ENCODE results near the gene TMEM109.

The TMEM109 gene

DNA sequence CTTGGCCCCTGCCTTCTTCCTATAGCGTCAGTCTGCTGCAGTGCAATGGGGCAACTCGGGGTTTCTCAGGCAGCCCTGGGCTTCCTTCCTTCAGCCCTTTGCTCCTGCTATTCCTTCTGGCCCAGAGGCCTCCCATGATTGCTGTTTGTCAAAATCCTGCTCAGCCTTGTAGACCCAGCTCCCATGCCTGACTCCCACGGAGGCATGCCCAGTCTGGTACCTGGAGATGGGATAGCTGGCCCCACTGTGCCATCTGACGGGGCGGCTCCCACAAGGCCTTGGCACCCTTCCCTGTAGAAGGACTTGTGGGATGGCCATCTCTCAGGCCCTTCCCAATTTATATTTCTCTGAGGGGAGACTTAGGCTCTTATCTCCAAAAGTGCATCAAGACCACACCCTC lies 56.9 kb downstream of the TMEM109 start:
- TF ChIP-seq EZH2phosphoT487 (IDR thresholded peaks at IDR 0.05; ENCODE audit: borderline replicate concordance) = no peak
- TF ChIP-seq, protein P1, sequence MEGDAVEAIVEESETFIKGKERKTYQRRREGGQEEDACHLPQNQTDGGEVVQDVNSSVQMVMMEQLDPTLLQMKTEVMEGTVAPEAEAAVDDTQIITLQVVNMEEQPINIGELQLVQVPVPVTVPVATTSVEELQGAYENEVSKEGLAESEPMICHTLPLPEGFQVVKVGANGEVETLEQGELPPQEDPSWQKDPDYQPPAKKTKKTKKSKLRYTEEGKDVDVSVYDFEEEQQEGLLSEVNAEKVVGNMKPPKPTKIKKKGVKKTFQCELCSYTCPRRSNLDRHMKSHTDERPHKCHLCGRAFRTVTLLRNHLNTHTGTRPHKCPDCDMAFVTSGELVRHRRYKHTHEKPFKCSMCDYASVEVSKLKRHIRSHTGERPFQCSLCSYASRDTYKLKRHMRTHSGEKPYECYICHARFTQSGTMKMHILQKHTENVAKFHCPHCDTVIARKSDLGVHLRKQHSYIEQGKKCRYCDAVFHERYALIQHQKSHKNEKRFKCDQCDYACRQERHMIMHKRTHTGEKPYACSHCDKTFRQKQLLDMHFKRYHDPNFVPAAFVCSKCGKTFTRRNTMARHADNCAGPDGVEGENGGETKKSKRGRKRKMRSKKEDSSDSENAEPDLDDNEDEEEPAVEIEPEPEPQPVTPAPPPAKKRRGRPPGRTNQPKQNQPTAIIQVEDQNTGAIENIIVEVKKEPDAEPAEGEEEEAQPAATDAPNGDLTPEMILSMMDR (conservative IDR thresholded peaks at IDR 0.05; ENCODE audit: low read length) = no peak
- peaks cover 37% of the 10 kb centered on the region for H3K4me1 ChIP-seq (ENCODE audit: insufficient read depth, low read length, poor library complexity, severe bottlenecking)
- H3K9me3 ChIP-seq (ENCODE audit: insufficient read depth, low read depth, low read length) = no peaks in the 10 kb centered on the region
- no peaks in the 10 kb centered on the region for H4K20me1 ChIP-seq (ENCODE audit: insufficient read depth, low read length, poor library complexity, severe bottlenecking)
- no peaks in the 10 kb centered on the region for H3K27me3 ChIP-seq (ENCODE audit: insufficient read depth, low read length, poor library complexity, severe bottlenecking)
- peak overlapping the region; percentile 82 for H3K9ac ChIP-seq (ENCODE audit: low read depth, low read length, poor library complexity, severe bottlenecking)
- no peaks in the 10 kb centered on the region for H3K9me2 ChIP-seq (replicated peaks; ENCODE audit: low read depth, low read length)
- H3K36me3 ChIP-seq (ENCODE audit: insufficient read depth, low read length) = no peaks in the 10 kb centered on the region
- H3K4me2 ChIP-seq (ENCODE audit: low read depth, low read length, poor library complexity, severe bottlenecking) = peak overlapping the region; percentile 97
- peak overlapping the region; percentile 74 for H2AFZ ChIP-seq (ENCODE audit: low read length)
- peaks cover 18% of the 10 kb centered on the region; the same call in 1 of the 2 replicates for H3K79me2 ChIP-seq (ENCODE audit: insufficient read depth, low read length)
- H3K4me3 ChIP-seq (ENCODE audit: low read length, poor library complexity, severe bottlenecking) = peak overlapping the region; percentile 76
- no peaks in the 10 kb centered on the region for H3F3A ChIP-seq (ENCODE audit: low read depth)

DNA sequence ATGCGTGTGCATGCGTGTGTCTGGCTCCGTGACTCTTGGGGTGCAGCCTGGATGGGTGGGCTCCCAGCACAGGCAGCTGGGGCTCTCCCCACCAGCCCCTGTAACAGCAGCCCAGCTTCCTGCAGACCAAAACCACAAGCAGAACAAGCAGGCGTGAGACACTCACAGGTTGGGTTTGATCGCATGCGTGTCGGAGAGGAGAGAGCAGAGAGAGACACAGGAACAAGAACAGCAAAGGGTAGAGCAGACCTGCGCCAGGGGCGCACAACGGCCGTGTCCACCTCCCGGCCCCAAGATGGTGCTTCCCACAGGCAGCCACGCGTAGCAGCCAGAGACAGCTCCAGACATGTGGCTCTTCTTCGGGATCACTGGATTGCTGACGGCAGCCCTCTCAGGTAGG lies 57.6 kb downstream of the TMEM109 start, which contains the start of gene CD6:
CD6 (plus strand) TSS at position 161 of the 400 bp plus-strand sequence; CDS start at position 347, 186 bp downstream.
- Histone ChIP-seq H2AFZ (ENCODE audit: low read length) (peak within 1 kb of the TSS; percentile 74), H3K4me3 (ENCODE audit: low read length, poor library complexity, severe bottlenecking) (peak within 1 kb of the TSS; percentile 76), H3K4me1 (ENCODE audit: insufficient read depth, low read length, poor library complexity, severe bottlenecking) (peaks cover 40% of the 10 kb centered on the region), H3K36me3 (ENCODE audit: insufficient read depth, low read length) (no peaks in the 10 kb centered on the region), H3F3A (ENCODE audit: low read depth) (no peaks in the 10 kb centered on the region), H4K20me1 (ENCODE audit: insufficient read depth, low read length, poor library complexity, severe bottlenecking) (no peaks in the 10 kb centered on the region), H3K9me2 (replicated peaks; ENCODE audit: low read depth, low read length) (no peaks in the 10 kb centered on the region), H3K9me3 (ENCODE audit: insufficient read depth, low read depth, low read length) (no peaks in the 10 kb centered on the region), H3K27me3 (ENCODE audit: insufficient read depth, low read length, poor library complexity, severe bottlenecking) (no peaks in the 10 kb centered on the region), H3K79me2 (ENCODE audit: insufficient read depth, low read length) (peaks cover 18% of the 10 kb centered on the region; the same call in 1 of the 2 replicates), H3K4me2 (ENCODE audit: low read depth, low read length, poor library complexity, severe bottlenecking) (peak within 1 kb of the TSS; percentile 97), H3K9ac (ENCODE audit: low read depth, low read length, poor library complexity, severe bottlenecking) (peak within 1 kb of the TSS; percentile 82)
- TF ChIP-seq EZH2phosphoT487 (IDR thresholded peaks at IDR 0.05; ENCODE audit: borderline replicate concordance) = no peak

DNA sequence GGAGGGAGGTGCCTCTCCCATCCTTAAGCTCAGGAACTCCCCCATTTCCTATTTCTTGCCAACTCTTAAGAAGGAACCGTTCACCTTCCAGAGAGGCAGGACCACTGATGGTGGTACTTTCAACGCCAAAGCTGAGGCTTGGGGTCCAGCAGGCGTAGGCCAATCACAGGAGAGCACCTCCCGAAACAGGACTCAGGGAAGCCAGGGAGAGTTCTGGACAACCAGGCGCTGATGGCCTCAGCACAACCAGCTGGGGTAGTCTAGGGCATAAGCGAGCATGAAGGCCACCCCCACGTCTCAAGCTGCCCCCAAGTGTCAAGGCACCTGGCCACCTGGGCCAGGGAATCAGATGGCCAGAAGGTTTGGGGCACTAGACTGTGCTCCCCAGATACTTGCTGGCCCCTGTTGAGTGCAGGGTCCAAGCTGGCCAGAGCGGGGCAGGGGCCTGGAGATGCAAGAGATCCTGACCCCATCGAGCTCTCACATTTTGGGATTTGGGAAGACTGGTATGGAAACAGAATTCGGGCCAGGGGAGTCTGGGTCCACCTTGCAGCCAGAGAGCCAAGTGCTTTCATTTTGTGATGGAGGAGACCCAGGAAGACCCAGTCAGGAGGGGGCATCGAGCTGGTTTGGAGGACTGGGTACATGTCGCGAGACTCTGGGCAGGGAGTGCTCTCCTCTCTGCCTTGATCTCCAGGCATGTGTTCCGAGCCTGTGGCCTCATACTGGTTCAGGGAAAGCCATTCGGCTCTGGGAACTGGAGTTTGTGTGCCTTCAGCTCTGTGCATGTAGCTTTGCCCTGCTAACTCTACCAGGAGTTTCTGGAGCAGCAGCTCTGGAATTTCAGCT lies 58.4 kb downstream of the TMEM109 start:
- Histone ChIP-seq H3K36me3 (ENCODE audit: insufficient read depth, low read length) (no peaks in the 10 kb centered on the region), H3K4me1 (ENCODE audit: insufficient read depth, low read length, poor library complexity, severe bottlenecking) (peaks cover 40% of the 10 kb centered on the region), H3K4me3 (ENCODE audit: low read length, poor library complexity, severe bottlenecking) (peak overlapping the region; percentile 76), H3K4me2 (ENCODE audit: low read depth, low read length, poor library complexity, severe bottlenecking) (peak overlapping the region; percentile 97), H4K20me1 (ENCODE audit: insufficient read depth, low read length, poor library complexity, severe bottlenecking) (no peaks in the 10 kb centered on the region), H3K9me3 (ENCODE audit: insufficient read depth, low read depth, low read length) (no peaks in the 10 kb centered on the region), H3K9me2 (replicated peaks; ENCODE audit: low read depth, low read length) (no peaks in the 10 kb centered on the region), H2AFZ (ENCODE audit: low read length) (peak overlapping the region; percentile 74), H3F3A (ENCODE audit: low read depth) (no peaks in the 10 kb centered on the region), H3K9ac (ENCODE audit: low read depth, low read length, poor library complexity, severe bottlenecking) (peak overlapping the region; percentile 82), H3K79me2 (ENCODE audit: insufficient read depth, low read length) (peaks cover 18% of the 10 kb centered on the region; the same call in 1 of the 2 replicates), H3K27me3 (ENCODE audit: insufficient read depth, low read length, poor library complexity, severe bottlenecking) (no peaks in the 10 kb centered on the region)
- TF ChIP-seq, protein P1 (conservative IDR thresholded peaks at IDR 0.05; ENCODE audit: low read length) = no peak
- TF ChIP-seq EZH2phosphoT487 (IDR thresholded peaks at IDR 0.05; ENCODE audit: borderline replicate concordance) = no peak
